Natural killer cell (primary cell): ENCODE data around the gene KLK7. TPM values are rescaled to one million over a fixed set of nuclear protein-coding genes. Genes with fewer than 3 reads are reported as not detected.

ENCODE experiments used
- ATAC-seq, 3 donors: fragments of 150-1000 bp in 2 of 3; fragments of 200-7000 bp in 1 of 3; cut with Tn5 transposase; 1 replicate in 1 of 3; 2 replicates in 2 of 3; pipeline ENCODE4 v1.10.0; 2021; ENCODE audit warnings: mild to moderate bottlenecking in 2 of 3, moderate library complexity in 2 of 3
- DNase-seq, 2 donors: peaks; one replicate each; pipeline versions ENCODE4 v3.0.0 to v3.0.0-alpha.2; 2013 to 2021; ENCODE audit warnings: mixed read lengths in 1 of 2
- H3K27ac ChIP-seq: one replicate; pipeline ENCODE4 v1.5.1; 2013; ENCODE audit warnings: mild to moderate bottlenecking, low read length
- H3K27me3 ChIP-seq: one replicate; pipeline ENCODE4 v1.6.1; 2013; ENCODE audit warnings: low read length; ENCODE audit not compliant: control insufficient read depth, insufficient read depth
- H3K36me3 ChIP-seq: one replicate; pipeline ENCODE4 v1.6.1; 2013; ENCODE audit warnings: low read length; ENCODE audit not compliant: control insufficient read depth, insufficient read depth
- H3K4me1 ChIP-seq: one replicate; pipeline ENCODE4 v1.6.1; 2013; ENCODE audit warnings: low read length; ENCODE audit not compliant: control insufficient read depth, insufficient read depth
- H3K4me3 ChIP-seq: one replicate; pipeline ENCODE4 v1.5.1; 2013; ENCODE audit warnings: low read length
- H3K9me3 ChIP-seq: one replicate; pipeline ENCODE4 v1.6.1; 2013; ENCODE audit warnings: low read length; ENCODE audit not compliant: control insufficient read depth, insufficient read depth
- H3K27ac Mint-ChIP-seq, 2 donors: one replicate each; pipeline ENCODE4 v1.8.0; 2022; ENCODE audit warnings: mild to moderate bottlenecking in 2 of 2, mixed read lengths in 2 of 2, moderate library complexity in 1 of 2
- H3K27me3 Mint-ChIP-seq, 2 donors: one replicate each; pipeline ENCODE4 v1.8.0; 2022; ENCODE audit warnings: low read depth in 2 of 2, mixed read lengths in 2 of 2
- H3K36me3 Mint-ChIP-seq: one replicate; pipeline ENCODE4 v1.8.0; 2022; ENCODE audit warnings: mixed read lengths
- H3K4me1 Mint-ChIP-seq, 2 donors: one replicate each; pipeline ENCODE4 v1.8.0; 2022; ENCODE audit warnings: mixed read lengths in 2 of 2
- H3K4me3 Mint-ChIP-seq: one replicate; pipeline ENCODE4 v1.8.0; 2022; ENCODE audit warnings: mild to moderate bottlenecking, moderate library complexity, mixed read lengths
- H3K9me3 Mint-ChIP-seq, 2 donors: one replicate each; pipeline ENCODE4 v1.8.0; 2022; ENCODE audit warnings: mixed read lengths in 2 of 2
- WGBS: methylation state at CpG from one replicate; pipeline ENCODE4 v1.1.7; 2013; ENCODE audit warnings: missing lambda C conversion rate; ENCODE audit not compliant: insufficient coverage; 5-methylcytosine and 5-hydroxymethylcytosine counted together
- intact Hi-C: fragments of 100-400 bp; cut with micrococcal nuclease; formaldehyde crosslinking; loops from one replicate; pipeline ENCODE4 v1.14.2; 2022
- total RNA-seq, 4 donors: library from RNA; stranded (reverse); fragments of 120-200 nt in 1 of 4; gene quantifications; one replicate each; pipeline versions ENCODE4 v1.2.3 to v1.2.4, GENCODE V29; 2013 to 2022
- TF ChIP-seq, protein P1 (sequence below): fragments of 200-600 bp; IDR thresholded peaks from one replicate; pipeline ENCODE4 v1.8.0; 2022; ENCODE audit warnings: antibody characterized with exemption

KLK7 gene
- total RNA-seq, 3 donors from 2014 or later (not counting 1 experiment from before 2014, with no cell fraction given): not detected

GRCh38 chr19:51014242-51014641 lies 30.5 kb upstream of the KLK7 start:
- Histone ChIP-seq H3K36me3 (no peaks in the 10 kb centered on the region), H3K4me3 (no peak overlapping the region), H3K9me3 (no peaks in the 10 kb centered on the region), H3K27me3 (peaks cover 19% of the 10 kb centered on the region), H3K27ac (no peak overlapping the region), H3K4me1 (peaks cover 21% of the 10 kb centered on the region)
- intact Hi-C loops: no loop called here
- ATAC-seq (no peak), DNase-seq (no peak)
- H3K27me3 Mint-ChIP-seq: peaks cover 55 to 74% of the 10 kb centered on the region in 2 donors
- no peak overlapping the region for H3K4me3 Mint-ChIP-seq
- H3K4me1 Mint-ChIP-seq: peaks cover 10 to 17% of the 10 kb centered on the region in 2 donors
- no peaks in the 10 kb centered on the region for H3K36me3 Mint-ChIP-seq
- no peak overlapping the region for H3K27ac Mint-ChIP-seq
- no peaks in the 10 kb centered on the region for H3K9me3 Mint-ChIP-seq
- WGBS: 84% methylated on average over 6 of the region's 6 CpGs
- TF ChIP-seq, protein P1, sequence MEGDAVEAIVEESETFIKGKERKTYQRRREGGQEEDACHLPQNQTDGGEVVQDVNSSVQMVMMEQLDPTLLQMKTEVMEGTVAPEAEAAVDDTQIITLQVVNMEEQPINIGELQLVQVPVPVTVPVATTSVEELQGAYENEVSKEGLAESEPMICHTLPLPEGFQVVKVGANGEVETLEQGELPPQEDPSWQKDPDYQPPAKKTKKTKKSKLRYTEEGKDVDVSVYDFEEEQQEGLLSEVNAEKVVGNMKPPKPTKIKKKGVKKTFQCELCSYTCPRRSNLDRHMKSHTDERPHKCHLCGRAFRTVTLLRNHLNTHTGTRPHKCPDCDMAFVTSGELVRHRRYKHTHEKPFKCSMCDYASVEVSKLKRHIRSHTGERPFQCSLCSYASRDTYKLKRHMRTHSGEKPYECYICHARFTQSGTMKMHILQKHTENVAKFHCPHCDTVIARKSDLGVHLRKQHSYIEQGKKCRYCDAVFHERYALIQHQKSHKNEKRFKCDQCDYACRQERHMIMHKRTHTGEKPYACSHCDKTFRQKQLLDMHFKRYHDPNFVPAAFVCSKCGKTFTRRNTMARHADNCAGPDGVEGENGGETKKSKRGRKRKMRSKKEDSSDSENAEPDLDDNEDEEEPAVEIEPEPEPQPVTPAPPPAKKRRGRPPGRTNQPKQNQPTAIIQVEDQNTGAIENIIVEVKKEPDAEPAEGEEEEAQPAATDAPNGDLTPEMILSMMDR: no peak

DNA sequence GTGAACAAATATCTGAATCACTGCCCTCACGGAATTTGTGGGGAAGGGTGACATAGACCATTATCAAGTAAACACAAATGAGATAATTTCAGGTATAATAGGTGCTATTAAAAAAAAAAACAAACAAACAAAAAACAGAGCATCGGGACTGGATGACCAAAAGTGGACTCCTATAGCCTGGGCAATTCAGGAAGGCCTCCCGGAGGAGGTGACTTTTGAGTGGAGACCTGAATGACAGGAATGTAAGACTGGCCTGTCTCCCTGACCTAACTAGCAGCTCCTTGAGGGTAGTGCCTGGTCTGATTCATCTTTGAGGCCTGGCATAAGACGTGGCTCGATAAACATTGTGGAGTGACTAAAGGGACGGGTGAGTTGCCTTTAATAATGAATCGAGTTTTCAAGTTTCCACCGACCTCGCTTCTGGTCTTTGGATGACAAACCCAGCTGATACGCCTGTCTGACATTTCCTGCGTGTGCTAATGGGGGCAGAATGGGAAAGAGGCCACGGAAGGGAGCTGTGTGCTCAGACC lies 29.0 kb upstream of the KLK7 start:
- Mint-ChIP-seq H3K27me3 (peaks cover 48 to 63% of the 10 kb centered on the region in 2 donors), H3K36me3 (no peaks in the 10 kb centered on the region), H3K9me3 (no peaks in the 10 kb centered on the region), H3K4me3 (no peak overlapping the region), H3K27ac (no peak overlapping the region), H3K4me1 (peaks cover 5 to 8% of the 10 kb centered on the region in 2 donors)
- no peaks in the 10 kb centered on the region for H3K36me3 ChIP-seq
- no peaks in the 10 kb centered on the region for H3K9me3 ChIP-seq
- intact Hi-C loops: no loop called here
- no peak overlapping the region for H3K27ac ChIP-seq
- ATAC-seq (no peak), DNase-seq (no peak)
- H3K27me3 ChIP-seq: peaks cover 15% of the 10 kb centered on the region
- peaks cover 10% of the 10 kb centered on the region for H3K4me1 ChIP-seq
- TF ChIP-seq, protein P1: no peak
- 71% methylated on average over 12 of the region's 12 CpGs for WGBS
- no peak overlapping the region for H3K4me3 ChIP-seq

DNA sequence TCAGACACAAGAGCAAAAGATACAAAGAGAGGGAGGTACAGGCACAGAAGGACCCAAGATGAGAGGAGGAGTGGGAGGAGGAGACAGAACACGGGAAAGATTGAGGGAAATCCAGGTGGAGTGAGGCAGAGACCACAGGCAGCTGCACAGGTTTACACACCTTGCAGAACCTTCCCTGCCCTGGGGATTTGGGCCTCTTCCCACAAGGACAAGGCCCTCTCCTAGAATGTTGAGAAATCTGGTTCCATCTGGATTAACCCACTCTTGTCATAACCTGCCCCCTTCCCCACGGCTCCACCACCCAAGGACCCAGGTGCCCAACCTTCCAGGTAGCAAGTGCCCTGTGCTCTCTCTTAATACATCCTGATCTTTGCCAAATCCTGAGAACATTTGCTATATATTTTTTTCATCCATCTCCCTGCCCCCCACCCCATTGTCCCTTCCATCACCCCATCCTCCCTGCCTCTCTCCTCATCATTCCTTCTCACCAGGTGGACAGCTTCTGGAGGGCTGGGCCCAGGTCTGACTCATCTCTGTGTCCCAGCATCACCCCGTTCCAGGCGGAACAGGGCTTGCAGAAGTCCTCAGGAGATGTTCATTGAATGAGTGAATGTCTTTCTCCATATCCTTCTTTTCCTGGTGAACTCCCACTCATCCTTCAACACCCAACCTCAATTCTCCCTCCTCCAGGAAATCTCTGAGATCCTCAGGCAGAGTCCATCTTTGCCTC lies 26.5 kb upstream of the KLK7 start:
- Histone ChIP-seq H3K9me3 (no peaks in the 10 kb centered on the region), H3K36me3 (no peaks in the 10 kb centered on the region), H3K27me3 (no peaks in the 10 kb centered on the region), H3K4me3 (no peak overlapping the region), H3K27ac (no peak overlapping the region), H3K4me1 (no peaks in the 10 kb centered on the region)
- intact Hi-C loops: no loop called here
- ATAC-seq (no peak), DNase-seq (no peak)
- no peaks in the 10 kb centered on the region for H3K4me1 Mint-ChIP-seq
- H3K36me3 Mint-ChIP-seq: no peaks in the 10 kb centered on the region
- no peak overlapping the region for H3K27ac Mint-ChIP-seq
- WGBS: 71% methylated on average over 2 of the region's 4 CpGs
- no peak overlapping the region for H3K4me3 Mint-ChIP-seq
- no peaks in the 10 kb centered on the region for H3K9me3 Mint-ChIP-seq
- TF ChIP-seq, protein P1: no peak
- peaks cover 44 to 45% of the 10 kb centered on the region in 2 donors for H3K27me3 Mint-ChIP-seq
